NB4 (cell line): ENCODE measurements around the gene NYAP1.
A peak's percentile ranks its signal among the peaks of the same experiment; 100 is the strongest.
"Not testable (repeated sequence)": the region's sequence is repeated elsewhere in the genome, so short reads cannot be mapped to it uniquely, and the experiment has no call there.

Experiments used
- DNase-seq: peaks from one replicate; pipeline ENCODE4 v3.0.0; 2010; ENCODE audit warnings: low read depth
- H3K4me3 ChIP-seq: one replicate; pipeline ENCODE4 v1.5.1; 2011; ENCODE audit warnings: mild to moderate bottlenecking, low read depth, low read length, moderate library complexity
- MAX ChIP-seq: IDR thresholded peaks from 2 replicates; pipeline ENCODE4 v1.6.1; 2011; ENCODE audit warnings: low read depth, low read length
- MYC ChIP-seq: IDR thresholded peaks from 2 replicates; pipeline ENCODE4 v1.6.1; 2011; ENCODE audit warnings: low read depth, low read length
- POLR2A ChIP-seq: IDR thresholded peaks from 2 replicates; pipeline ENCODE4 v1.6.1; 2011; ENCODE audit warnings: mild to moderate bottlenecking; ENCODE audit not compliant: insufficient read length; ENCODE audit errors: extremely low read depth
- TF ChIP-seq, protein P1 (sequence below): IDR thresholded peaks from one replicate; pipeline ENCODE4 v1.5.1; 2012; ENCODE audit warnings: low read depth, low read length

The NYAP1 gene

DNA sequence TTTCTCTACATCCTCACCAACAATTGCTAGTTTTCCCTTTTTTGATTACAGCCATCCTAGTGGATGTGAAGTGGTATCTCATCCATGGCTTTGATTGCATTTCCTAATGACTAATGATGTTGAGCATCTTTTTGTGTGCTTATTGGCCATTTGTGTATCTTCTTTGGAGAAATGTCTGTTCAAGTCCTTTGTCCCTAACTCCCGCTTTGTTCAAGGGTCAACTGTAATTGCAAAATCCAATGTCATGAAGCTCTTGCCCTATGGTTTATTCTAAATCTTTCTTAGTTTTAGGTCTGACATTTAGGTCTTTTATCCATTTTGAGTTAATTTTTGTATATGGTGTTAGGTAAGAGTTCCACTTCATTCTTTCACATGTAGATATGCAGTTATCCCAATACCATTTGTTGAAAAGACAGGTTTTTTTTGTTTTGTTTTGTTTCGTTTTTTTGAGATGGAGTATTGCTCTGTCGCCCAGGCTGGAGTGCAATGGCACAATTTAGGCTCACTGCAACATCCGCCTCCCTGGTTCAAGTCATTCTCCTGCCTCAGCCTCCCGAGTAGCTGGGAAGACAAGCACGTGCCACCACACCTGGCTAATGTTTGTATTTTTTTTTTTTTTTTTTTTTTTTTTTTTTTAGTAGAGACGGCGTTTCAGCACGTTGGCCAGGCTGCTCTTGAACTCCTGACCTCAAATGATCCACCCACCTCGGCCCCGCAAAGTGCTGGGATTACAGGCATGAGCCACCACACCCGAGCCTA lies 44.6 kb downstream of the NYAP1 start:
- not testable (repeated sequence) for DNase-seq, H3K4me3 ChIP-seq

GRCh38 chr7:100532165-100533022 lies 48.7 kb downstream of the NYAP1 start:
- no peak for DNase-seq
- H3K4me3 ChIP-seq: no peak overlapping the region
- TF ChIP-seq, protein P1, sequence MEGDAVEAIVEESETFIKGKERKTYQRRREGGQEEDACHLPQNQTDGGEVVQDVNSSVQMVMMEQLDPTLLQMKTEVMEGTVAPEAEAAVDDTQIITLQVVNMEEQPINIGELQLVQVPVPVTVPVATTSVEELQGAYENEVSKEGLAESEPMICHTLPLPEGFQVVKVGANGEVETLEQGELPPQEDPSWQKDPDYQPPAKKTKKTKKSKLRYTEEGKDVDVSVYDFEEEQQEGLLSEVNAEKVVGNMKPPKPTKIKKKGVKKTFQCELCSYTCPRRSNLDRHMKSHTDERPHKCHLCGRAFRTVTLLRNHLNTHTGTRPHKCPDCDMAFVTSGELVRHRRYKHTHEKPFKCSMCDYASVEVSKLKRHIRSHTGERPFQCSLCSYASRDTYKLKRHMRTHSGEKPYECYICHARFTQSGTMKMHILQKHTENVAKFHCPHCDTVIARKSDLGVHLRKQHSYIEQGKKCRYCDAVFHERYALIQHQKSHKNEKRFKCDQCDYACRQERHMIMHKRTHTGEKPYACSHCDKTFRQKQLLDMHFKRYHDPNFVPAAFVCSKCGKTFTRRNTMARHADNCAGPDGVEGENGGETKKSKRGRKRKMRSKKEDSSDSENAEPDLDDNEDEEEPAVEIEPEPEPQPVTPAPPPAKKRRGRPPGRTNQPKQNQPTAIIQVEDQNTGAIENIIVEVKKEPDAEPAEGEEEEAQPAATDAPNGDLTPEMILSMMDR: no peak
- TF ChIP-seq POLR2A (no peak), MYC (no peak), MAX (no peak)

GRCh38 chr7:100535982-100536381 lies 52.3 kb downstream of the NYAP1 start:
- DNase-seq, H3K4me3 ChIP-seq: not testable (repeated sequence)

DNA sequence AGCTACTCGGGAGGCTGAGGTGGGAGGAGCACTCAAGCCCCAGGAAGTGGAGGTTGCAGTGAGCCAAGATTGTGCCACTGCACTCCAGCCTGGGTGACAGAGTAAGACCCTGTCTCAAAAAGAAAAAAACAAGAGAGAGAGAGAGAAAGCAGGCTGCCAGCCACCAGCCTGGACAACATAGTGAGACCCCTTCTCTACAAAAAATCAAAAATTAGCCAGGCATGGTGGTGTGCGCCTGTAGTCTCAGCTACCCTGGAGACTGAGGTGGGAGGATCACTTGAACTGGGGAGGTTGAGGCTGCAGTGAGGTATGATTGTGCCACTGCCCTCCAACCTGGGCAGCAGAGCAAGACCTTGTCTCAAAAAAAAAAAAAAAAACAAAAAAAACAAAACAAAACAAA lies 53.0 kb downstream of the NYAP1 start:
- not testable (repeated sequence) for DNase-seq, H3K4me3 ChIP-seq

DNA sequence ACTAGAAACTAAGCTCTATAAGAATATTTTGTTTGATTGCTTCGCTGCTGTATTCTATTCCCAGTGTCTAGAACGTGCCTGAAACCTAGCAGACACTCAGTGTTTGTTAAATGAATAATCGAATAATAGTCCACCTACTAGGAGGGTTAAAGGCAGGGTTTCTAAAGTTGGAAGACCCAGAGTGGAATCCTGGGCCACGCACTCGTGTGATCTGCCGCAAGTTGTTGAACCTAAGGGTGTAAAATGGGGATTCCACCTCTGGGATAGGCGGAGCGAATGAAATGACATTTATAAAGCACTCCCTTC lies 54.6 kb downstream of the NYAP1 start:
- no peak for DNase-seq
- peak overlapping the region; percentile 71 for H3K4me3 ChIP-seq
- TF ChIP-seq POLR2A (no peak), MAX (no peak), MYC (no peak)
- TF ChIP-seq, protein P1: no peak

DNA sequence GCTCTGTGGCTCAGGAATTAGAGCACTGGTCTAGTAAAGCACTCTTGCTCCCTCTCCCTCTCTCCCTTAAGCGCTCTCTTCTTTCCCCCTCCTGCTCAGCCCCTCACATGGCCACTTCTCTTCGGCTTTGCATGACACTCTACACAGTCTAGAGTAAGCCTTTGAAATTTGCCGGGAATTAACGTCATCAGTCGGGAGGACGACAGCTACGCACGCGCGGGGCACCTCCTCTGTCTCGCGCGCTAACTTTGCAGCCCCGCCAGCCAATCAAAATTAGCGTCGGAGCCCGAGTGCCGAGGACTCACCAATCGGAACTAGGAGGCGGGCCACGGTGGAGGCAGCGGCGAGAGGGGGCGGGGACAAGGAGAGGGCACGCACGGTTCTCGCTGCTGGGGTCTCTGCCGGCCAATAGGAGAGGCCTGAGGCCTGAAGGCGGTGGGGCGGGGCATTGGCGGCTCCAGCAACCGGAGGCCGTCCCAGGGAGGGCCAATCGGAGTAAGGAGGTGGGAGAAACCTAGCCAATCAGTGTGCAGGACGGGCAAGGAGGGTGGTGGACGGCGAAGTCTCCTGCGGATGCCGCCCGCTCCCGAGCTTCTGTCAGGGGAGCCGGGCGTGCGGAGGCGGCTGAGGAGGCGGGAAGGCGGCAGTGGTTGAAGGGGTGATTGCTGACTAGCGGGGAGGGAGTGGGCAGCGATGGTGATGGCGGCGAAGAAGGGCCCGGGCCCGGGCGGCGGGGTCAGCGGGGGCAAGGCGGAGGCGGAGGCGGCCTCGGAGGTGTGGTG lies 55.1 kb downstream of the NYAP1 start, which contains the start of gene AGFG2:
TSS of gene AGFG2 (plus strand) at position 550 of the 782 bp plus-strand sequence. CDS start at position 694, 144 bp downstream.
- DNase-seq: peak; percentile 100
- H3K4me3 ChIP-seq: peak within 1 kb of the TSS; percentile 71
- TF ChIP-seq MAX: peak; percentile 91
- peak; percentile 78 for TF ChIP-seq MYC
- TF ChIP-seq POLR2A: peak; percentile 39
- TF ChIP-seq, protein P1: no peak

- peak; percentile 43 for DNase-seq
- TF ChIP-seq POLR2A (no peak), MYC (no peak), MAX (no peak)
- TF ChIP-seq, protein P1: no peak
- H3K4me3 ChIP-seq: peak overlapping the region; percentile 65
These were observed 55.8 kb downstream of the NYAP1 start for GRCh38 chr7:100539436-100540006.
